22Rv1 (cell line): ENCODE measurements around the gene YWHAB.

Source experiments
- ZFX ChIP-seq: fragments of 450-650 bp; IDR thresholded peaks from 2 replicates; pipeline ENCODE4 v1.6.1; 2017; ENCODE audit warnings: antibody characterized with exemption, borderline replicate concordance
- TF ChIP-seq, protein P1 (sequence below): fragments of 450-650 bp; IDR thresholded peaks from 2 replicates; pipeline ENCODE4 v1.5.1; 2017; ENCODE audit warnings: mild to moderate bottlenecking

DNA sequence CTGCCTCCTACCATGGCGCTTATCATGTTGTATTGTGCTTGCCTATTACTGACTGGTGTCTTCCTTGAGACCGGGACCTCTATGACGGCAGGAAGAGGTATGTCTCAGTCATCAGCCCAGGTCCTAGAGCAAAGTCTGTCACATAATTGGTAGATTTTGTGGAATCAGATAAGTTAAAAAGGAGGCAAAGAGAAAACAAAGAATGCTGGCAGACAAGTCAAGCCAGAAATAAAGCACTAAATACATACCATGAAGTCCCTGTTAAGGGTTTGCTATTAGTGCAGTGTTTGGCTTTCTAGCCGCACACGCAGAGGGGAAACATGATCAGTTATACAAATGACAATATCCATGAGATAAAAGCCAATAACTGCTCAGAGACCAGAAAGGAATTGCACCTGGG, 68.7 kb downstream of the YWHAB start:
- TF ChIP-seq, protein P1, sequence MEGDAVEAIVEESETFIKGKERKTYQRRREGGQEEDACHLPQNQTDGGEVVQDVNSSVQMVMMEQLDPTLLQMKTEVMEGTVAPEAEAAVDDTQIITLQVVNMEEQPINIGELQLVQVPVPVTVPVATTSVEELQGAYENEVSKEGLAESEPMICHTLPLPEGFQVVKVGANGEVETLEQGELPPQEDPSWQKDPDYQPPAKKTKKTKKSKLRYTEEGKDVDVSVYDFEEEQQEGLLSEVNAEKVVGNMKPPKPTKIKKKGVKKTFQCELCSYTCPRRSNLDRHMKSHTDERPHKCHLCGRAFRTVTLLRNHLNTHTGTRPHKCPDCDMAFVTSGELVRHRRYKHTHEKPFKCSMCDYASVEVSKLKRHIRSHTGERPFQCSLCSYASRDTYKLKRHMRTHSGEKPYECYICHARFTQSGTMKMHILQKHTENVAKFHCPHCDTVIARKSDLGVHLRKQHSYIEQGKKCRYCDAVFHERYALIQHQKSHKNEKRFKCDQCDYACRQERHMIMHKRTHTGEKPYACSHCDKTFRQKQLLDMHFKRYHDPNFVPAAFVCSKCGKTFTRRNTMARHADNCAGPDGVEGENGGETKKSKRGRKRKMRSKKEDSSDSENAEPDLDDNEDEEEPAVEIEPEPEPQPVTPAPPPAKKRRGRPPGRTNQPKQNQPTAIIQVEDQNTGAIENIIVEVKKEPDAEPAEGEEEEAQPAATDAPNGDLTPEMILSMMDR = no peak
- TF ChIP-seq ZFX = no peak
